Activated CD4-positive, alpha-beta T cell treated with anti-CD3 and anti-CD28 coated beads for 1 hour (primary cell): Measurements from ENCODE around the gene TRAPPC4.
"Not testable (repeated sequence)": the region's sequence is repeated elsewhere in the genome, so short reads cannot be mapped to it uniquely, and the experiment has no call there.

Experiments
- DNase-seq: peaks from one replicate; pipeline ENCODE4 v3.0.0-alpha.2; 2020

The TRAPPC4 gene

GRCh38 chr11:119034813-119035212, 16.2 kb downstream of the TRAPPC4 start:
- no peak for DNase-seq

- no peak for DNase-seq
Measured at GRCh38 chr11:119038884-119039283, 20.3 kb downstream of the TRAPPC4 start.

- DNase-seq: not testable (repeated sequence)
Measured at GRCh38 chr11:119039471-119039870, 20.9 kb downstream of the TRAPPC4 start.

GRCh38 chr11:119041821-119042514, 23.4 kb downstream of the TRAPPC4 start:
- DNase-seq: no peak

GRCh38 chr11:119042927-119043326, 24.4 kb downstream of the TRAPPC4 start:
- no peak for DNase-seq

- DNase-seq: no peak
Measured at GRCh38 chr11:119044708-119045107, 26.1 kb downstream of the TRAPPC4 start.

- DNase-seq: no peak
Measured at GRCh38 chr11:119046489-119046888, 27.9 kb downstream of the TRAPPC4 start.

GRCh38 chr11:119047205-119047604, 28.6 kb downstream of the TRAPPC4 start:
- no peak for DNase-seq

- no peak for DNase-seq
Measured at GRCh38 chr11:119048644-119049043, 30.1 kb downstream of the TRAPPC4 start.

- DNase-seq: no peak
Measured at GRCh38 chr11:119049081-119049480, 30.5 kb downstream of the TRAPPC4 start.

GRCh38 chr11:119051440-119052162, 33.0 kb downstream of the TRAPPC4 start:
- no peak for DNase-seq

- DNase-seq: no peak
Measured at GRCh38 chr11:119052163-119052814, 33.7 kb downstream of the TRAPPC4 start.

GRCh38 chr11:119054418-119054817, 35.9 kb downstream of the TRAPPC4 start:
- DNase-seq: no peak

- no peak for DNase-seq
Measured at GRCh38 chr11:119055901-119056300, 37.3 kb downstream of the TRAPPC4 start.

- peak; percentile 24 for DNase-seq
Measured at GRCh38 chr11:119056421-119056999, 37.9 kb downstream of the TRAPPC4 start.

GRCh38 chr11:119057000-119057769, 38.6 kb downstream of the TRAPPC4 start, which contains the start of gene HYOU1:
Gene HYOU1 (minus strand): TSS chr11:119057205. CDS start chr11:119056160, 1,045 bp downstream.
- peak; percentile 96 for DNase-seq

- not testable (repeated sequence) for DNase-seq
Measured at GRCh38 chr11:119059128-119059527, 40.6 kb downstream of the TRAPPC4 start.

- DNase-seq: no peak
Measured at GRCh38 chr11:119061256-119061655, 42.7 kb downstream of the TRAPPC4 start.

GRCh38 chr11:119062779-119063178, 44.2 kb downstream of the TRAPPC4 start:
- no peak for DNase-seq

GRCh38 chr11:119065369-119065768, 46.8 kb downstream of the TRAPPC4 start:
- peak; percentile 19 for DNase-seq

- DNase-seq: peak; percentile 96
Measured at GRCh38 chr11:119067371-119068222, 49.0 kb downstream of the TRAPPC4 start, which contains the start of gene VPS11. Gene VPS11 (plus strand): TSS chr11:119067818. CDS start chr11:119067824, 6 bp downstream.
